Activated gamma-delta T cell treated with Interleukin-2 at 50 U/mL for 16 hours (primary cell): Measurements from ENCODE around the gene ZNF280D.
"Not testable (repeated sequence)": the region's sequence is repeated elsewhere in the genome, so short reads cannot be mapped to it uniquely, and the experiment has no call there.

Source experiments
- DNase-seq: peaks from one replicate; pipeline ENCODE4 v3.0.0-alpha.2; 2020

The ZNF280D gene, protein sequence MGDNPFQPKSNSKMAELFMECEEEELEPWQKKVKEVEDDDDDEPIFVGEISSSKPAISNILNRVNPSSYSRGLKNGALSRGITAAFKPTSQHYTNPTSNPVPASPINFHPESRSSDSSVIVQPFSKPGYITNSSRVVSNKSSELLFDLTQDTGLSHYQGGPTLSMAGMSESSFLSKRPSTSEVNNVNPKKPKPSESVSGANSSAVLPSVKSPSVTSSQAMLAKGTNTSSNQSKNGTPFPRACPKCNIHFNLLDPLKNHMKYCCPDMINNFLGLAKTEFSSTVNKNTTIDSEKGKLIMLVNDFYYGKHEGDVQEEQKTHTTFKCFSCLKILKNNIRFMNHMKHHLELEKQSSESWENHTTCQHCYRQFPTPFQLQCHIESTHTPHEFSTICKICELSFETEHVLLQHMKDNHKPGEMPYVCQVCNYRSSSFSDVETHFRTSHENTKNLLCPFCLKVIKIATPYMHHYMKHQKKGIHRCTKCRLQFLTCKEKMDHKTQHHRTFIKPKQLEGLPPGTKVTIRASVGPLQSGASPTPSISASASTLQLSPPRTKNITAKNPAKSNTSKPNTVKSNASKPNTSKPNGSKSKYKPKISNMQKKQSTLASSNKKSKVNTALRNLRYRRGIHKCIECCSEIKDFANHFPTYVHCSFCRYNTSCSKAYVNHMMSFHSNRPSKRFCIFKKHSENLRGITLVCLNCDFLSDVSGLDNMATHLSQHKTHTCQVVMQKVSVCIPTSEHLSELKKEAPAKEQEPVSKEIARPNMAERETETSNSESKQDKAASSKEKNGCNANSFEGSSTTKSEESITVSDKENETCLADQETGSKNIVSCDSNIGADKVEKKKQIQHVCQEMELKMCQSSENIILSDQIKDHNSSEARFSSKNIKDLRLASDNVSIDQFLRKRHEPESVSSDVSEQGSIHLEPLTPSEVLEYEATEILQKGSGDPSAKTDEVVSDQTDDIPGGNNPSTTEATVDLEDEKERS

DNA sequence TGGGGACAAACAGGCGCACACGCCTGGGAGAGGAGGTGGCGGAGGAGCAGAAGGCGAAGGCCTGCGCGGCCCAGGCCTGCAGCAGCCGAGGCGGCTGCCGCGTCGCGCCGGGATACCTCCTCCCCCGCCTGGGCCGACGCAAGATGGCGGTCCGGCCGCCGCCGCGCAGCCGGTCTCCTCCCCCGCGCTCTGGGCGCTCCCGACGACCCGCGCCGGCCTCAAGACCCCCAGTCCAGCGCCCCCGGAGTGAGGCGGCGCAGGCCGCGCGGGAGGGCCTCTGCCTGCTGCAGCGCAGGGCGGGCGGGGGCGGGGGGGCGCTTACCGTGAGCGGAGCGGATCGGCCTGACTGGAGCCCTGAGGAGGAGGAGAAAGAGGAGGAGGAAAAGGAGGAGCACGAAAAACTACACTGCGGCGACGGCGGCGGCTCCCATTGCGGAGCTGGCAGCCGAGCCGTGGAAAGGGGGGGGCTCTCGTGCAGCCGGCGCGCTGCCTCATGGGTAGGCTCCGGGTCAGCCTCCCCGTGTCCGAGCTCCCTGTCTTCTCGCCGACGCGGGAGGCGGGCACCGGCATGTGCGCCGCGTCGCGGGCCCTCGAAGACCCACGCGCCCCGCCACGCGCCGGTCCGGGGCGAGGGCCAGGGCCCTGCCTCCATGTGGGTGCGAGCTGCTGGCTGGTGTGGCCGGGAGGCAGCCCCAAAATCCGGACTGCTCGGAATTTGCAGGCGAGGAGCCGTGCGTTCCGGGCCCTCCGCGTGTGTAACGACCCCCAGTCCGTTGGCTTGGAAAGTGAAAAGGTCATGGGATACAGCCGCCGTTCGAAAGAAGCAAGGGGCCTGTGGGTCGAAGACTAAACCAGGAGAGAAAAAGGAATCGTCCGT lies at the start of gene ZNF280D:
ZNF280D (minus strand) TSS at position 374 of the 877 bp plus-strand sequence. CDS start 26,400 bp downstream, outside the sequence.
- DNase-seq, result peak; percentile 69

DNA sequence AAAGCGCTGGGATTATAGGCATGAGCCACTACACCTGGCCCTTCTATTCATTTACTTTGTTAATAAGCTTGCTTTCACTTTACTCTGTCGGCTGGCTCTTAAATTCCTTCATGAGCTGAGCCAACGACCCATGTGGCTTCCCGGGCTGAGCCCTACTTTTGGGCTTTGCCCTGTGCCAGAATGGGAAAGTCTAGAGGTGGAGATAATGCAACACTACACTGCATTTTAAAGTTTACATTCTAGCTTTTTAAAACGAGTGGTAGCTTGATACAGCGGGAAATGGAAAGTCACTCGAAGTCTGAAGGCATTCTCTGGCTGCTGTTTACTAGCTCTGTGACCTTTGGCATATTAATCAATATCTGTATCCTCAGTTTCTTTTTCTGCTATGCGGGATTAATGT lies 49.0 kb upstream of the ZNF280D start:
- no peak for DNase-seq

DNA sequence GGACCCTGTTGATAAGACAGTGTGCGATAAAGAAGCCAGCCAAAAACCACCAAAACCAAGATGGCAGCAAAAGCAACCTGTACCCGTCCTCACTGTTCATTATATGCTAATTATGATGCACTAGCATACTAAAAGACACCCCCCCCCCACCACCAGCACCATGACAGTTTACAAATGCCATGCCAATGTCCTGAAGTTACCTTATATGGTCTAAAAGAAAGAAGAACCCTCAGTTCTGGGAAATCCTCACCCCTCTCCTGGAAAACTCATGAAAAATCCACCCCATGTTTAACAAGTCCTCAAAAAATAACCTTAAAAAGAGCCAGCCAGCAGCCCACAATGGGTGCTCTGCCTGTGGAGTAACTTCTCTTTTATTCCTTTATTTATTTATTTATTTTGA lies 48.4 kb upstream of the ZNF280D start:
- no peak for DNase-seq

DNA sequence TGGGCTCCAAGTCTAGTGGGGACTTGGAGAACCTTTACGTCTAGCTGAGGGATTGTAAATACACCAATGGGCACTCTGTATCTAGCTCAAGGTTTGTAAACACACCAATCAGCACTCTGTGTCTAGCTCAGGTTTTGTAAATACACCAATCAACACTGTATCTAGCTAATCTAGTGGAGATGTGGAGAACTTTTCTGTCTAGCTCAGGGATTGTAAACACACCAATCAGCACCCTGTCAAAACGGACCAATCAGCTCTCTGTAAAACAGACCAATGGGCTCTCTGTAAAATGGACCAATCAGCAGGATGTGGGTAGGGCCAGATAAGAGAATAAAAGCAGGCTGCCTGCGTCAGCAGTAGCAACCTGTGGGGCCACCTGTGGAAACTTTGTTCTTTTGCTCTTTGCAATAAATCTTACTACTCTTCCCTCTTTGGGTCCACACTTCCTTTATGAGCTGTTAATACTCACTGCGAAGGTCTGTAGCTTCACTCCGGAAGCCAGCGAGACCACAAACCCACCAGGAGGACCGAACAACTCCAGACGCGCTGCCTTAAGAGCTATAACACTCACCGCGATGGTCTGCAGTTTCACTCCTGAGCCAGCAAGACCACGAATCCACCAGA lies 46.9 kb upstream of the ZNF280D start:
- not testable (repeated sequence) for DNase-seq

DNA sequence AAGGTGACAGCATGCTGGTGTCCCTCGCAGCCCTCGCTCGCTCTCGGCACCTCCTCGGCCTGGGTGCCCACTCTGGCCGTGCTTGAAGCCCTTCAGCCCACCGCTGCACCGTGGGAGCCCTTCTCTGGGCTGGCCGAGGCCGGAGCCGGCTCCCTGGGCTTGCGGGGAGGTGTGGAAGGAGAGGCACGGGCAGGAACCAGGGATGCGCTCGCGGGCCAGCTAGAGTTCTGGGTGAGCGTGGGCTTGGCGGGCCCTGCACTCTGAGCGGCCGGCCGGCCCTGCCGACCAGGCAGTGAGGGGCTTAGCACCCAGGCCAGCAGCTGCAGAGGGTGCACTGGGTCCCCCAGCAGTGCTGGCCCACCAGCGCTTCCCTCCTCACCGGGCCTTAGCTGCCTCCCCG lies 46.1 kb upstream of the ZNF280D start:
- DNase-seq, result not testable (repeated sequence)

DNA sequence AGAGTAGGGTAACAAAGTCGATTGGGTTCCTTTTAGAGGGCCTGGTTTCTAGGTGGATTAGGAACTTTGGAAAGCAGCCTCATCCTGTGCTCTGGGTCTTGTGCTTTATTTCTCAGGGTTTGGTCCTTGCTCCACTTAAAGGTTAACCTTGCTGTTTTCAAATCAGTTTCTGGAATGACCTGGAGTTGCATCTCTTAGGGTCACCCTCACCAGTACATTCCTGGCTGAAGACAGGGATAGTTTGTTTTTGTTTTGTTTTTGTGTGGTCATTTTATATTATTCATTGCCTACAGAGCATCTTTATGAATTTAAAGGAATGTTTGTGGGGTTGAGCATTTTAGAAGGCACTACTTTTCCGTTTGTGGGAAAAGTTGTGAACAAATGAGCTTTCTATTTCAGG lies 45.5 kb upstream of the ZNF280D start:
- DNase-seq, result no peak

DNA sequence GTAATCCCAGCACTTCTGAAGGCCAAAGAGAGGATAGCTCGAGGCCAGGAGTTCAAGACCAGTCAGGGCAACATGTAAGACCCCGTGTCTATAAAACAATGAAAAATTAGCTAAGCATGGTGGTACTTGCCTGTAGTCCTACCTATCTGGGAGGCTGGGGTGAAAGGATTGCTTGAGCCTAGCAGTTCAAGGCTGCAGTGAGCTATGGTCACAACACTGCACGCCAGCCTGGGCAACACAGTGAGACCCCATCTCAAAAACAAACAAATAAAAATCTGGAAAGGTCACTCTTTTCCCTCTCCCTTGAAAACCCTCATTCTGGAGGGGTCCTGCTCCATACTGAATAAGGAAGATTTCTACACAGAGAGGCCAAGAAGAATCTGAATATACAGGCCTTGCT lies 43.5 kb upstream of the ZNF280D start:
- DNase-seq, result no peak

DNA sequence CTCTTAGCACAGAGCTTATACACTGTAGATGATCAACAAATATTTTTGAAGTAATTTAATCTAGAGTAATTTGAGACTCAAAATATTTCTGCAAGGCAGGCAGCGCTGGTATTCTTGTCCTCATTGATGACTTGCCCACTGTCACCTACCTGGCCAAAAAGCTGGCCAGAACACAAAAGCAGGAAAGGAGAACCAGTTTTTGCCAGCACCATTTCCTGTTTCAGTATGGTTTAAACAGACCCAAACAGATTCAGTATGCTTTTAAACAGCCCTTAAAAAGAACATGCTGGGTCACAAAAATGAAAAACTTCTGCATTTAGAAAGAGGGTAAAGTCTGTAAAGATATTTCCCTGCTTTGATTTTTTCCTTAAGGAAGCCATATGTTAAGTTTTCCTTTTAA lies 42.3 kb upstream of the ZNF280D start:
- DNase-seq, result no peak

DNA sequence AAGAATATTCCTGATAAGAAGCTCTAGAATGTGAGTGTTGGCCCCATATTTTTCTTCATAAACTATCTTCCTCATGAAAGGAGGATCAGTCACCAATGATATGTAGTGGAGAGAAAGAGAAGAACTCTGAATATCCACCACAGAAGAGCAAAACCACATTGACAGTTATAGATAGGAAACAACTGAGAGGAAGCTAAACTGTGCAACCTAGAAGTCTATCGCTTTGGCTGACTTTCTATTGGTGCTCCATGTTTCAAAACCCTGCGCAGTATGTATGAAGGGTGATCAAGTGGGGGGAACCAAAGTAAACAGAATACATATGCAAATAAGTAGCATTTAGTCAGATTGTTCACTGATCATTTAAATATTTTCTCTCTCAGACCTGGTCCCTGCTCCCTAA lies 41.0 kb upstream of the ZNF280D start:
- DNase-seq, result no peak

DNA sequence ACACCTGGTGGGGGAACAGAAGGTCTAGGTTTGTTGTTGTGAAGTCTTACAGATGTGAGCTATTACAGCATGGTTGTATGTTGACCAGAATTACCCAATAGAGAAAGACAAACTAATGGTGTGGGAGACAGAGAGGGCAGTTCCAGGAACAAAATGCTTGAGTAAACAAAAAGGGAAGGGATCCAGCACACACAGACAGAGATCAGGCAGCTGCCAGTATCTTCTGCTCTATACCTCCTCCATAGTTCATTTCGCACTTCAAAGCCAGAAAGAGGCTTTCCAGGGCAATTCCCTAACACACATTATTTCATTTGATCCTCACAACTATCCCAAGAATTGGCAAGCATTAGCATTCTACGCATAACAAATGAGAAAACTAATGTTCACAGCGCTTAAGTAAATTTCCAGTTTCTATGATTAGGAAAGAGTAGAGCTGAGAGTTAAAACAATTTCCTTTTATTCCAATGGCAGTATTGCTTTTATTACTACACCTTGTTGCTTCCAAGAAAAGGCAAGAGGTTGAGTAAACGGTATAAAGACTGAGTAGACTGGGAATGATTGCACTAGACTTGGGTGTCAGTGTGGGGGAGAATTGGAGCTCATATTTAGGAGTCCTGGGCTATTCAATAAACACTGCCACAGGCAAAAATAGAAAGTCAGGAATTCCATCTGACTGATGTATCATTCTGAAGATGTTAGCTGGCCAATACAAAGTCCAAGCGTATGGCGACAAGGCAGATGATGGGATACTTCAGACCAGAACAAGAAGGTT lies 39.7 kb upstream of the ZNF280D start:
- no peak for DNase-seq

DNA sequence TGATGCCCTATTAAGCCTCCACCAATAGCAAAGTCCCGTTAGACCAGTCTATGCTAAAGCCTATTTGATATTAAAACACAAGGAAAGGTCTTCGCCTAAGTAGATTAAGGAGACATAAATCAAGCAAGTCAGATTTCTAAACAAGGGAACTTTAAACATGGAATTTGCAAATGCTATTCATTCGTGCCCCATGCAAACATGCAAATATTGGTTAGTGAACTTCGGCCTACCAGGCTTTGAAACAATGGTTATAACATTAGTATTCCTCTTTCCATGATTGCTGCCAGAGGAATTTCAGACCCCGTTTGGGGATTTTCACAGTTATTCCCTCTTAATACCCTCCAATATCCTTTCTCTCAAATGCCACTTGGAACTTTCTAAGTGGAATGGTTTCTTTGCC lies 36.9 kb upstream of the ZNF280D start:
- DNase-seq, result no peak

DNA sequence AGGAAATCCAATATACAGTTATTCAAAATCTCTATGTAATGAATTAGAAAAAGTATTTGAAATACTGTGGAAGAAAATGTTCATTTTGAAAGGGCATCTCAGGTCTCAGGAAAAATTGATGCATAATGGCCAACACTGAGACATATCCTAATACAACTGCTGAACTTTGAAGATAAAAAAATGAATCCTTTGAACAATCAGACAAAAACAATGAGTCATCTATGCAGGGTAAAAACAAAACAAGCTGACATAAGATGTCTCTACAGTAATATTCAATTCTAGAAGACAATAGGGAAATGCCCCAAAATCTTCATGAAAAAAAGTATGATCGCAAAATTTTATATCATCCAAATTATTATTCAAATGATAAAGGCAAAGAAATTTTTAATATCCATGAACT lies 34.0 kb upstream of the ZNF280D start:
- no peak for DNase-seq

DNA sequence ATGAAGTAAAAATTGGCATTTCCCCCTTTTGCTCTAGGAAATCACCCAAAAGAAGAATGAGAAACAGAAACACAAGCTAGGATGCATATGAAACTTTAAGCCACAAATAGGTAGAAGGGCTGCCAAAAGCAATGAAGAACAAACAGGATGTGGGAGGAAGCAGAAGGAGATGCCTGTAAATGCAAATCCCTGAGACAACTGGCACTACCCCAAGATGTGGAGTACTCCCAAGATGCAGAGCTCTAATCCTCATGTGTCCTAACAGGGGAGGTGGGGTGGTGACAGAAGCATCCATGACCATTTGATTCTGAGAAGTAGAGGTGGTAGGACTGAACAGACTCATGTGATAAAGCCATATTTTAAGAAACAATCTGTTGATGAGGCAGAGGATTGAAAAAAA lies 31.9 kb upstream of the ZNF280D start:
- no peak for DNase-seq

DNA sequence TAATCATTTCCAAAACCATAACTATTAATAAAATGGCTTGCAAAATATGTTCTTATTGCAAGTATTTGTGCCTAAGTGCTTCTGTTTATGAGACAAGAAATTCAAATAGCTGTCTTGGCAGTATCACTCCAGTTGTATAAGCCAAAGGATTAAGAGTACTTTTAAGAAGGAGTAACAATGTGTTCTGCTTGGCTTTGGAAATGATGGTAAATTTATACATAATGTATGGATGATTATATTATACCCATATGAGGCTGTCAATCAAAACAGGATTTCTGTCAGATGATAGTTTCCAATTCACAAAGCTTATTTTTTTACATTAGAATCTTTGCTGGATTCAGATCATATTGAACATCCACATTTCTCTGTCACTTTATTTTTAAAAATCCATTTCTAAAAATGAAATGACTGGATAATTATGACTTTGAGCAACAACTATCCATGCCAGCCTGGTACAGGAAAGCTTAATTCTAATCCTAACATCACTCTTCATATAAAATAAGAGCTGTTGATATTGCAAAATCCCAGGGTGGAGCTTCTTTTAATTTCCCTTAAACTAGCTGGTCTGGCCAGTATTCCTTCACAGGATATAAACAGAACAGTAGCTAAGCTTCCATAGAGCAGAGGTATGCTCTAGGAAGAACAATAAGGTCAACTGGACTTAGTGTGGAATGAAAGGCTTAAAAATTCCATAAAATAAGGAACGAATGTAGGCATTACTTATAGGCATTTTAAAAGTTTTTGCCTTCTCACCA lies 30.0 kb upstream of the ZNF280D start:
- no peak for DNase-seq

DNA sequence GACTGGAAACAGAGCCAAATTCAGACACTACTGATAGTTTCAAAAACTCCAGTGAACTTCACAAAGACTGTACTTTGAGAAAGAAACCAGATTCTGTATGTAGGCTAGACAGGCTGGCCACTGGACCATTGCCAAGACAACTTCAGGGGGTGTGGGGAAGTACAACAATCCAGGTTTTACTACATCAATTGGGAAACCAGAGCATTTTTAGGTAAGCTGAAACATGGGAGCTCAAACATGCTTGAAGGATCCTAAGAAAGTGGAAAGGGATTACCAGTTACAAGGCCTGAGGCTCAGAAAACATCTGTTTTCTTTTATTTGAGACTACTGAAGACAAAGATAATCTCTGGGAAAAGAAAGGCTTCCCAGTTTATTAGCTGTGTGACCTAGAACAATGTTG lies 26.9 kb upstream of the ZNF280D start:
- no peak for DNase-seq

DNA sequence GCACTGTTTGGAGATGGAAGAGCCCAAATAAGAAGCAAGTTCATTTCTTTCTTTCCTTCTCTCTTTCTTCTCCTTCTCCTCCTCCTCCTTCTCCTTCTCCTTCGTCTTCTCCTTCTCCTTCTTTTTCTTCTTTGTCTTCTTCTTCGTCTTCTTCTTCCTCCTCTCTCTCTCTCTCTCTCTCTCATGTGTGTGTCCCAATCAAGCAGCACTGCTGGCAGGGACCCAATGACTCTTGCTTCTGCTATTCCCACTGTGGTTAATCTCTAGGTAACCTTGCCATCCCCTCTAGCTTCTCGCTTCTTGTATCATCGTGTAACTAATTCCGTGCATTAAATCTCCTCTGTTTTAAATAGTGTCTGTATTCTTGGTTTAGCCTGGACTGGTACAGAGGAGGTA lies 26.1 kb upstream of the ZNF280D start:
- DNase-seq, result no peak

DNA sequence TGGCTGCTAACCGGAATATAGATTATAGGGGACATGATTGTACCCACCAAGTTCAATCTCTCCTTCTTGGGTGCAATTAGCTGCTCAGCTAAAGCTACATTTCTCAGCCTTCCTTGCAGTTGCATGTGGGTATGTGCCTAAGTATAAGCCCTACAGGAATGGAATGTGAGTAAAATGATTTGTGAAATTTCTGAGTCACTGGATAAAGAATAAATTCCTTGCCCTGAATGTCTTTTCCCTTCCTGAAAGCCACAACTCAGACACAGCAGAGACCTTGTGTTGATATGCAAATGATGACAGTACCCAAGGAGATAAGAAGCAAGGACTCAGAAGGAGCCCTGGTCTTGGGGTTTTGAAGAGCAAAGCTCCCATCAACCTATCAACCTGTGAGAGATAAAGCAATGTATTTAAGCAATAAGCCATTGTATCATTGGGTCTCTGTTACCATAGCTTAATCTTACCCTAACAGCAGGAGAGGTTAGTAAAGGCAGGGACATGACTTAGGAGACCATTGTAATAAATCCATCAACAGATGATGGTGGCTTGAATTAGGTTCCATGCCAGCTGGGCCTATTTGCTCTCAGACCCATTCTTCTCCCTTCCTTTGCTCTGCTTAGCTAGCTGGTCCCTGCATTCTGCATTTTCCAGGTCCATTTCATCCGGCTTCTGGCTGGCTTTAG lies 25.6 kb upstream of the ZNF280D start:
- no peak for DNase-seq

DNA sequence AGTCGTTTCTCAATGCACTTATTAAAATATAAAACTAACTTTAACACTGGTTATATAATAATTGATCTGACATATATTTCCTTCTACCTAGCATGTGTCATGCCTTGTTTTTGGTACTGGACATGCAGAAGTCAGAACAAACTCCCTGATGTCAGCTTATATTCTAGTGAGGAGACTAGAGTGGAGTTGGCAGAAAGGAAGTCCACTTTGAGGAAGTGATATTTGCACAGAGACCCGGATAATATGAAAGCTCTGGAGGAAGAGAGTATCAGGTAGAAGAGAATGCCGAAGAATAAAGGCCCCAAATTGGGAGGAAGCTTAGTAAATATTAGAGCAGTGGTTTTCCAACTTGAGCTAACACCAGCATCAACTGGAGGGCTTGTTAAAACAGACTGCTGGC lies 24.6 kb upstream of the ZNF280D start:
- DNase-seq, result no peak

DNA sequence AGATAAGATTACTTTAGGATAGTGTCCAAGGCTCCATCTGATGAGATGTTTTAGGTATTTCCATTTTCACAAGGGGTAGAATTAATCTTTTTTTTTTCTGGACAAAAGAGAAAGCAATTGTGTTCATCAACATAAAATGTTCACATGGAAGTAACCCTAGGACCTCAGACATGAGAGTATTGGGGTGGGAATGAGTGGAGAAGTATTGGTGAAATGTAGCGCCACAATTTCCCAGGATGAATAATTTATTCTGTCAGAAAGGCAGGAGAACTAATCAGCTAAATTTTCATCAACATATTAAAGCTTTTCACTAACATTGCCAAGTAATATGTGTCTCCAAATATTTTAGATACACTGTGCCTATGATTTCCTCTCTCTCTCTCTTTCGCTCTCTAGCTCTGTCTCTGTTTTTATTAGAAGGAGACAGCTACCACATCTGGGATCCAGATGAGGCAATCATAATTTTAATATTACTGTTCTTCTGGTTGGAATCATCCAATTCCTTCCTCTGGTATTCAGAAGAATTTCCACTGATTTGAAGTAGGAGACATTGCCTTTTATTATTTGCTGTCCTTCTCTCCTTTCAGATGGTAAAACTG lies 21.6 kb upstream of the ZNF280D start:
- DNase-seq, result no peak

DNA sequence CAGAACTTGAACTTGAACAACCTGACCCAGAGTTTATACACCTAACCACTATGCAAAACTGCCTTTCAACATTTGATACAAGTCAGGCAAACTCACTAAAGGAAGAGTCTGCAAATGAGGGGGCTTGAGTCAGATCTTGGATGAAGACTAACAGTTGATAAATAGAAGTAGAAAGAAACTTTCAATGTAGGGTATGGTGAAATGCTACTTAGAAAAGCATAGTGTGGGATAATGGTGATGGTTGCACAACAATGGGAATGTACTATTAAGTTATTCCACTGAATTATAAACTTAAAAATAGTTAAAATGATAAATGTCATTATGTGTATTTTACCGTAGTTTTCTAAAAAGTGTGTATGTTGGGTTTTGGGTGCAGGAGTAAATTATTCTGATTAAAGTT lies 19.7 kb upstream of the ZNF280D start:
- DNase-seq, result no peak
